ENCODE measurements around the gene CLDN1.
"Not testable (repeated sequence)": the region's sequence is repeated elsewhere in the genome, so short reads cannot be mapped to it uniquely, and the experiment has no call there.

CLDN1 gene

DNA sequence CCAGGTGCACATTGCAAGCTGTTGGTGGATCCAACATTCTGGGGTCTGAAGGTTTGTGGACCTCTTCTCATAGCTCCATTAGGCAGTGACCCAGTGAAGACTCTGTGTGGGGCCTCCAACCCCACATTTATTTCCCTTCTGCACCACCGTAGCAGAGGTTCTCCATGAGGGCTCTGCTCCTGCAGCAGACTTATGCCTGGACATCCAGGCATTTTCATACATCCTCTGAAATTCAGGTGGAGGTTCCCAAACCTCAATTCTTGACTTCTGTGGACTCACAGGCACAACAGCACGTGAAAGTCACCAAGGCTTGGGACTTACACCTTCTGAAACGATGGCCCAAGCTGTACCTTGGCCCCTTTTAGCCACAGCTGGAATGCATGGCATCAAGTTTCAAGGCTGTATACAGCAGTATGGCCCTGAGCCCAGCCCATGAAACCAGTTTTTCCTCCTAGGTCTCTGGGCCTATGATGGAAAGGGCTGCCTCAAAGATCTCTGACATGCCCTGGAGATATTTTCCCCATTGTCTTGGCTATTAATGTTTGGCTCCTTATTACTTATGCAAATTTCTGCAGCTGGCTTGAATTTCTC lies 30.2 kb downstream of the CLDN1 start:
- DNase-seq (ENCODE audit: low read depth in 2 of 2), result no peak

DNA sequence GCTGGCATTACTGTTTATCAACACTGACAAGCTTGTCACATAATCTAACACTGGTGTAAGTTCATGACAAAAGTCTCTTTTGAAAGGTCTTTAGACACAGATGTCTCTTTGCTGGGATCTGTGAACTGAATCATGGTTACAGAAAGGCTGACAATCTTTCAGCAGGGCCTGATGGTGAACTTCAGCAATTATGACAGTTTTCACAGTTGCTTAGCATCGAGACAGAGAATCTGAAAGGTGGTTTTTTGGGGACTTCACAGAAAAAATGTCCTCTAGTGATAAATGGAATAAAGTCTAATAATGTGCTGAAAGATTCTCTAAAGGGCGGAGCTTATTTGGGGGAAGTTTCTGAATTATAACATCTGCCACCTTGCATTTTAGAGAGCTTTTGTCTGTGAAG lies 32.3 kb downstream of the CLDN1 start:
- DNase-seq (ENCODE audit: low read depth in 2 of 2), result no peak

DNA sequence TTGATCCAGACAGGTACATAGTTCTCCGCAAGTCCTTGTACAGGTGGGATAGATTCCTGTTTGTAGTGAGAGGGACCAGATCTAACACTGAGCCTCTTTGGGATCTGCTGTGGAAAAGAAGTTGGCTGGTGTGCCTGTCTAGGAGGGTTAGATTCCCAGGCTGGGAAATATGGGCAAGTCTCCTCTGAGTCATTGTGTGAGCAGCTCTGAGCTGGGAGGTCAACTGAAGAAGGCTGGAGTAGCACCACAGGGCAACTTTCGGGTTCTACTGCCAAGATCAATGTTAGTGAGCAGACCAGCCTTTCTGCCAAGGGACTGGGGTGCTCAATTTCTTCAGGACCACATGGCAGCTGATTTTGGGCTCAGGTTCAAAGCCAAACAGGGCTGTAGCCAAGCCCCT lies 33.4 kb downstream of the CLDN1 start:
- DNase-seq (ENCODE audit: low read depth in 2 of 2), result no peak

DNA sequence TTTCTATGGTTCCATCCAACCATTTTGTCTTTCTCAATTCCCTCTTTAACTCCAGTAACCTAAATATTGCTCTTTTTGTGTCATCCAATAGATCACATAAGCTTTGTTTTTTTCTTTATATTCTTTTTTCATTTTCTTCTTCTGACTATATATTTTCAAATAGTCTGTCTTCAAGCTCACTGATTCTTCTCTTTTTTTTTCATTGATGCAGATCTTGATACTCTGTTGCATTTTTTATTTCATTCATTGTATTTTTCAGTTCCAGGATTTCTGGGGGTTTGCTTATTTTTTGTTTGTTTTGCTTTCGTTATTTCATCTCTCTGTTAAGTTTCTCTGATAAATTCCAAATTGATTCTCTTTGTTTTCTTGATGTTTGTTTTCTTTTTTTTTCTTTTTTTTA lies 36.2 kb downstream of the CLDN1 start:
- DNase-seq (ENCODE audit: low read depth in 2 of 2), result no peak

- DNase-seq (ENCODE audit: low read depth in 2 of 2), result no peak
Measured at GRCh38 chr3:190281308-190282051, 40.8 kb downstream of the CLDN1 start.

GRCh38 chr3:190279690-190280089 lies 42.6 kb downstream of the CLDN1 start:
- DNase-seq (ENCODE audit: low read depth in 2 of 2), result no peak

GRCh38 chr3:190272747-190273146 lies 49.5 kb downstream of the CLDN1 start:
- DNase-seq (ENCODE audit: low read depth in 2 of 2), result no peak

GRCh38 chr3:190269101-190269500 lies 53.1 kb downstream of the CLDN1 start:
- DNase-seq (ENCODE audit: low read depth in 2 of 2), result no peak

DNA sequence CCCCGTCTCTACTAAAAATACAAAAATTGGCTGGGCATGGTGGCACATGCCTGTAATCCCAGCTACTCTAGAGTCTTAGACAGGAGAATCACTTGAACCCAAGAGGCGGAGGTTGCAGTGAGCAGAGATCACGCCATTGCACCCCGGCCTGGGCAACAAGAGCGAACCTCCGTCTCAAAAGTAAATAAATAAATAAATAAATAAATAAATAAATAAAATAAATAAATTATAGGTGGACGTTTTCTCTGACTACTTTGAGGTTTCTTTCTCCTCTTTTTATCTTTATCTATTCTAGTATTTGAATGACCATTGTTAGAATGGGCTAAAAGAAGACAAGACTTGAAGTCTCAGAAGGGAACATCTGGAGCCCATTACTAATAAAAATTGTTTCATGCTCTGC lies 54.8 kb downstream of the CLDN1 start:
- not testable (repeated sequence) for DNase-seq (ENCODE audit: low read depth in 2 of 2)

DNA sequence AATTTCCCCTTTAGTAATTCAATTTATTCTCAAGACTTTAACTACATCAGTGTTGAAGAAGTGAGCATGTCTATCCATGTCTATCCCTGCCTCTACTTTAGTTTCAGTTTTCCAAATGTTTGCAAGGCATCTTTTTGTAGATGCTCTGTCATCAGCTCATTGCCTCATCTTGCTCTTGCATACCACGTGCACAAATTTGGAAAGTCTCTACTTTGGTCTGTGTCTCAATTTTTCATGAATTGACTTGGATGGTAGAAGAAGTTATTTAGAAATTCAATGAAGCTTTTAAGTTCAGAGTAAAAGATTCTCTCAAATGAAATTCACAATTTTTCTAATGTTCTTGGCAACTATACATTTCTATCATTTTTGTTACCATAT lies 55.3 kb downstream of the CLDN1 start:
- DNase-seq (ENCODE audit: low read depth in 2 of 2), result no peak

GRCh38 chr3:190266265-190266912 lies 55.9 kb downstream of the CLDN1 start:
- no peak for DNase-seq (ENCODE audit: low read depth in 2 of 2)

DNA sequence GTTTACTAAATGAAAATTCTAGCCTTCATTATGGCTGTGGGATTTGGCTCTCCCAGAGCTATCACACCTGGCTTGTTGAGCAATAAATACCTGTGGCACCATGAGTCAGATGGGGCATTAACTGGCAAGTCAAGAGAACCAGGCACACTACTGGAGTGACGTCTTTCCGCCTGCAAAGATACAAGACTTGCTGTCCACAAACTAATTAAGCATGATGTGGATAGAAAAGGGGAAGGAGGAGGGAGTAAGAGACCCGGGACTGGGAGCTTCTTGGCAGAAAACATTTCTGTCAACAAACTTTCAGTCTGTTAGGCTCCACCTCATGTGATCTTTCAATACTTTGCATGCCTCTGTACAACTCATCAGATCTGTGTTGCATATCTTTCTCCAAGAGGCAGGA lies 56.5 kb downstream of the CLDN1 start:
- no peak for DNase-seq (ENCODE audit: low read depth in 2 of 2)

DNA sequence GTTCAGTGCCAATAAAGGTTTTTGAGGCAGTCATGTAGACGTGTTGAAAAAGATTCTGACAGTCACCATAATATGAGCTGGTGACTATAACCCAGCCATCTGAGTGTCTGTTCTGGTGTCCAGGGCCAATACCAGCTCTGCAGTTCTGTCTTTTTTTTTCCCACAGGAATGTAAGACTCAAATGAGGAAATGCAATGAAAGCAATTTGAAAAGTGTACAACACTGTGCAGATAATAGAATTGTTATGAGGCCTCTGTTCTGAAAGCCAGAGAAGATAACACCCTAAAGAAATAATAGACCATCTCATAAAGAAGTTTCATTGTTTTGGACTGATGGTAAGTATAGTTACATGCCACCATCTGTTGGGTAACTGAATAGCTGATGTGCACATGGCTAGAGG lies 57.1 kb downstream of the CLDN1 start:
- no peak for DNase-seq (ENCODE audit: low read depth in 2 of 2)

DNA sequence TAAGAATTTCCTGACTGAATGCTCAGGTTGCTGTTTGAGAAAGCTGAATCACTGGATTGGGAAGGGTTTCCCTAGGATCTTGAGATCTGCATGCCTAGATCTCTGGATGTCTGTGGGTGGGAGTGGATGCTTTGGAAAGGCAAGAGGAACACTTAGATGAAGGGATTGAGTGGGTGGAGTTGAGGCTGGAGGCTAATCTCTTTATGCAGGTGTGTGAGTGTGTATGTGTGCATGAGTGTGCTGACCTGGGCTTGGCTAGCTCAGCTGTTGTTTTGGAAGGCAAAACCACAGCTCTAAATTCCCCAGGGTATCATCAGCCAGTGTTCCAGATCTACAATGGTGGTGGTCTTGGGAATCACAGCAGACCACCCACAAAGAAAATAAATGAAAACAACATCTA lies 60.5 kb downstream of the CLDN1 start:
- no peak for DNase-seq (ENCODE audit: low read depth in 2 of 2)

GRCh38 chr3:190261015-190261414 lies 61.2 kb downstream of the CLDN1 start:
- DNase-seq (ENCODE audit: low read depth in 2 of 2), result no peak

DNA sequence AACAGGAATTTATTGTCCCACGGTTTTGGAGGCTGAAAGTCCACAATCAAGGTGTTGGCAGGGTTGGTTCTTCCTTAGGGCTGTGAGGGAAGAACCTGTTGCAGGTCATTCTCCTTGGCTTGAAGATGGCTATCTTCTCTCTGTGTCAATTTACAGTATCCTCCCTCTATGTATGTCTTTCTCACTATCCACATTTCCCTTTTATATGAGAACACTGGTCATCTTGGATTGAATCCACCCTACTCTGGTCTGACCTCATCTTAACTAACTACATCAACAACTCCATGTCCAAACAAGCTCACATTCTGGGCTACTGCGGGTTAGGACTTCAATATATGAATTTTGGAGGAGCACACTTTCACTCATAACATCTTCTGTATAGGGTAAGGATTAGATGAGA lies 61.9 kb downstream of the CLDN1 start:
- no peak for DNase-seq (ENCODE audit: low read depth in 2 of 2)

- DNase-seq (ENCODE audit: low read depth in 2 of 2), result no peak
Measured at GRCh38 chr3:190258634-190259033, 63.6 kb downstream of the CLDN1 start.
